Memory B cell (primary cell): ENCODE measurements around the gene KIAA1210.
A peak's percentile ranks its signal among the peaks of the same experiment; 100 is the strongest.
"Not testable (repeated sequence)": the region's sequence is repeated elsewhere in the genome, so short reads cannot be mapped to it uniquely, and the experiment has no call there.

ENCODE experiments used
- ATAC-seq: fragments of 150-1000 bp; cut with Tn5 transposase; 2 replicates; pipeline ENCODE4 v1.10.0; 2021; ENCODE audit warnings: low read depth, mild to moderate bottlenecking, moderate library complexity
- DNase-seq, 2 donors: peaks; one replicate each; pipeline ENCODE4 v3.0.0; 2022; ENCODE audit warnings: low spot score in 2 of 2
- H3K27ac Mint-ChIP-seq: one replicate; pipeline ENCODE4 v1.8.0; 2022; ENCODE audit warnings: mild to moderate bottlenecking, moderate library complexity, mixed read lengths
- H3K27me3 Mint-ChIP-seq: one replicate; pipeline ENCODE4 v1.8.0; 2022; ENCODE audit warnings: mixed read lengths
- H3K36me3 Mint-ChIP-seq: one replicate; pipeline ENCODE4 v1.8.0; 2022; ENCODE audit warnings: mild to moderate bottlenecking, mixed read lengths
- H3K4me1 Mint-ChIP-seq: one replicate; pipeline ENCODE4 v1.8.0; 2022; ENCODE audit warnings: mixed read lengths
- H3K4me3 Mint-ChIP-seq: one replicate; pipeline ENCODE4 v1.8.0; 2022; ENCODE audit warnings: mild to moderate bottlenecking, moderate library complexity, mixed read lengths
- H3K9me3 Mint-ChIP-seq: one replicate; pipeline ENCODE4 v1.8.0; 2022; ENCODE audit warnings: mixed read lengths

The KIAA1210 gene

GRCh38 chrX:119041175-119041574 is 86.4 kb downstream of the KIAA1210 start:
- Mint-ChIP-seq H3K4me3 (no peak overlapping the region), H3K4me1 (no peaks in the 10 kb centered on the region), H3K27me3 (no peaks in the 10 kb centered on the region), H3K9me3 (no peaks in the 10 kb centered on the region), H3K36me3 (no peaks in the 10 kb centered on the region), H3K27ac (no peak overlapping the region)
- ATAC-seq (no peak), DNase-seq (no peak)

- Mint-ChIP-seq H3K27ac (no peak overlapping the region), H3K27me3 (no peaks in the 10 kb centered on the region), H3K36me3 (no peaks in the 10 kb centered on the region), H3K4me1 (no peaks in the 10 kb centered on the region), H3K4me3 (no peak overlapping the region), H3K9me3 (no peaks in the 10 kb centered on the region)
- DNase-seq (no peak), ATAC-seq (no peak)
Measured at GRCh38 chrX:119040432-119040831, 87.2 kb downstream of the KIAA1210 start.

DNA sequence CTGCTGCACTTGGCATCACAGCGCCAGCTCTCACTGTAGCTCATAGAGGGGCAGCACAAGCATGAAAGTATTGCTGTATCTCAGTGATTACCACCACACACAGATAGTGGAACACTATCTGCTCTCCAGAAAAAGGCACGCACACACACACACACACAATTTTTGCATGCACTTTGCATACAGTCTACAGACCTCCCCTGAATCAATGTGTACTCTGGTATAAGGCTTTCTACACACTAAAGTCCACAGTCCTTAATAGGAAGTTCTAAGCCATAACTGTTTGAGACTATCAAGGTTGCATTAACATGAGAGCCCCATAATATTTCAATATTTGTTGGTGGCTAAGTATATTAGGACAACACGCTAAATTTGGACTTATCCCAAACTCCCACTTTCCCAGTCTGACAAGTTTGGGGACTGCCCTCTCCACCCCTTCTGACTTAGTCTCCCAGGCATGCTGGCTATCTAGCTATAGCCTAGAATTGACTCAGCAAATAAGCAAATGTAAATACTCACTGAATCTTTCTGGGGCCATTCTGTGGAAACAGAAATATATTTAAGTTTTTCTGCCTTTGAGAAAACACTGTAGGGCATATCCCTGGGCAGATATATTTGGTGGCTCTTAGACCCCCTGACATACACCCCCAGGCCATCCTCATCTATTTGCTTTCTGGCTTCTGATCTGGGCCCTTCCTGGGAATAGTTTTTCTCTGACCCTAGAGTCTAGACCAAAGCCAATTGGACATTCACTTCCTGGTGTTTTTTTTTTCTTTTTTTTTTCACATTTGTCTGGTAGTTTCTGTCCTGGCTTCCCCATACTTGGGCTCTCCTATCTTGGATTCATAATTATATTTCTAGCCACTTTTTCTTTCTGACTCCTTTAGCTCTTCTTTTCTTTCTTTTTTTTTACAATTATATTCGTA is 91.2 kb downstream of the KIAA1210 start:
- Mint-ChIP-seq H3K36me3 (peaks cover 2% of the 10 kb centered on the region), H3K9me3 (no peaks in the 10 kb centered on the region), H3K4me1 (no peaks in the 10 kb centered on the region), H3K4me3 (no peak overlapping the region), H3K27me3 (peaks cover 4% of the 10 kb centered on the region), H3K27ac (no peak overlapping the region)
- ATAC-seq (no peak), DNase-seq (no peak)

DNA sequence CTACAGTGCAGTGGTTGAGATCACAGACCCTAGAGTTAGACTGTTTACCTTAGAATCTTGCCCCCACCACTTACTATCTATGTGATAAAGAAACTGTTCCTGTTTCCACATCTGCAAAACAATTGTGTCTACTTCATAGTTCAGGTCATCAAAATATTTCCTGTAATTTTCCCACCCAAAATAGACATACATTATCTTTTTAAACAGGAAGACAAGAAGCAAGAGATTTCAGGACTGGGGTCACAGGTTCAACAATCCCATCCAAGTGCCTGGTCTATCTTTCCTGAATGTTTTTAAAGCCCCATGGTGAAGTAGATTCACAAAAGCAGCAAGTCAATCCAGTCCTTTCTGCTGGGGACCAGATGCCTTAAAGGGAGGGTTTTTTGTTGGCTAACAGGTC is 96.6 kb downstream of the KIAA1210 start:
- Mint-ChIP-seq H3K36me3 (peaks cover 2% of the 10 kb centered on the region), H3K4me1 (no peaks in the 10 kb centered on the region), H3K27ac (no peak overlapping the region), H3K4me3 (no peak overlapping the region), H3K9me3 (no peaks in the 10 kb centered on the region), H3K27me3 (peaks cover 4% of the 10 kb centered on the region)
- ATAC-seq (no peak), DNase-seq (no peak)

DNA sequence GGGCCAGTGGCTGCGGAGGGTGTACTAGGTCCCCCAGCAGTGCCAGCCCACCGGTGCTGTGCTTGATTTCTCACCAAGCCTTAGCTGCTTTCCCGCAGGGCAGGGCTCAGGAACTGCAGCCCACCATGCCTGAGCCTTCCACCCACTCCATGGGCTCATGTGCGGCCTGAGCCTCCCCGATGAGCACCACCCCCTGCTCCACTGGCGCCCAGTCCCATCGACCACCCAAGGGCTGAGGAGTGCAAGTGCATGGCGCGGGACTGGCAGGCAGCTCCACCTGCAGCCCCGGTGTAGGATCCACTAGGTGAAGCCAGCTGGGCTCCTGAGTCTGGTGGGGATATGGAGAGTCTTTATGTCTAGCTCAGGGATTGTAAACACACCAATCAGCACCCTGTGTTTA is 98.0 kb downstream of the KIAA1210 start:
- not testable (repeated sequence) for H3K36me3 Mint-ChIP-seq, DNase-seq, H3K27ac Mint-ChIP-seq, H3K27me3 Mint-ChIP-seq, H3K9me3 Mint-ChIP-seq, H3K4me3 Mint-ChIP-seq, H3K4me1 Mint-ChIP-seq, ATAC-seq

GRCh38 chrX:119028733-119029330 is 98.8 kb downstream of the KIAA1210 start:
- no peak for DNase-seq
- H3K27me3 Mint-ChIP-seq = peaks cover 4% of the 10 kb centered on the region

More at GRCh38 chrX:119028733-119029330, 98.8 kb downstream of the KIAA1210 start:
- peak; percentile 37 for ATAC-seq
- H3K9me3 Mint-ChIP-seq = no peaks in the 10 kb centered on the region
- no peaks in the 10 kb centered on the region for H3K4me1 Mint-ChIP-seq
- no peak overlapping the region for H3K27ac Mint-ChIP-seq
- no peak overlapping the region for H3K4me3 Mint-ChIP-seq
- peaks cover 3% of the 10 kb centered on the region for H3K36me3 Mint-ChIP-seq
